HG03025 (cell line): ENCODE data around the gene CHIC1.
"Not testable (repeated sequence)": the region's sequence is repeated elsewhere in the genome, so short reads cannot be mapped to it uniquely, and the experiment has no call there.

Source experiments
- ATAC-seq: cut with Tn5 transposase; IDR thresholded peaks from one replicate; pipeline ENCODE4 v1.9.1; 2021; ENCODE audit warnings: mild to moderate bottlenecking, moderate library complexity; ENCODE audit not compliant: unreplicated experiment, low FRiP score

The CHIC1 gene

DNA sequence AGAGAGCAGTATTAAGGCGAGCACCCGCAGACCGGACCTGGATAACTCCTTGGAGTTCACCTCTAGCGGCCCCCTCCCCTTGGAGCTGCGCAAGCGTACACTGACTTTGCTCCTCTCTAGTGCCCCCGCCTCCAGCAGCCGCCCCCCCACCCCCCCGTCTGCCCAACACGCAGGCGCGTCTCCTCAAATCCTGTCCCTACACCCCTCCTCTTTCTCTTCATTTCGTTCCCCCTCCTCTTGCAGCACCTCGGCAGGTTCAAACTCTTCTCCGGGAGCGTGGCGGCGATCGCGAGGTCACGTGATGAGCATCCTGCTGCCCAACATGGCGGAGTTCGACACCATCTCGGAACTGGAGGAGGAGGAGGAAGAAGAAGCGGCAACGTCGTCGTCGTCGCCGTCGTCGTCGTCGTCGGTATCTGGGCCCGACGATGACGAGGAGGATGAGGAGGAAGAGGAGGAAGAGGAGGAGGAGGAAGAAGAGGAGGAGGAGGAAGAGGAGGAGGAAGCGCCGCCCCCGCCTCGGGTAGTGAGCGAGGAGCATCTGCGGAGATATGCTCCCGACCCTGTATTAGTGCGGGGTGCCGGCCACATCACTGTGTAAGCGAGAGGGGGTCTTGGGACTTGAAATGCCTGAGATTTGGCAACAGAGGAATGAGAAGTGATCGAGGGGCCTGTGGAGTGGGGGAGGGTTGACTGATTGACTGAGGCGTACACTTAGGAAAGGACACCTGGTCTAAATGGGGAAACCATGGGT is at the start of gene CHIC1:
Gene CHIC1 (plus strand): TSS at position 214 of the 754 bp plus-strand sequence. CDS start 88 bp downstream, at position 302.
- ATAC-seq, result peak; percentile 53

GRCh38 chrX:73522823-73523222 is 40.2 kb upstream of the CHIC1 start:
- ATAC-seq, result not testable (repeated sequence)

- no peak for ATAC-seq
Measured at GRCh38 chrX:73524906-73525305, 38.1 kb upstream of the CHIC1 start.

DNA sequence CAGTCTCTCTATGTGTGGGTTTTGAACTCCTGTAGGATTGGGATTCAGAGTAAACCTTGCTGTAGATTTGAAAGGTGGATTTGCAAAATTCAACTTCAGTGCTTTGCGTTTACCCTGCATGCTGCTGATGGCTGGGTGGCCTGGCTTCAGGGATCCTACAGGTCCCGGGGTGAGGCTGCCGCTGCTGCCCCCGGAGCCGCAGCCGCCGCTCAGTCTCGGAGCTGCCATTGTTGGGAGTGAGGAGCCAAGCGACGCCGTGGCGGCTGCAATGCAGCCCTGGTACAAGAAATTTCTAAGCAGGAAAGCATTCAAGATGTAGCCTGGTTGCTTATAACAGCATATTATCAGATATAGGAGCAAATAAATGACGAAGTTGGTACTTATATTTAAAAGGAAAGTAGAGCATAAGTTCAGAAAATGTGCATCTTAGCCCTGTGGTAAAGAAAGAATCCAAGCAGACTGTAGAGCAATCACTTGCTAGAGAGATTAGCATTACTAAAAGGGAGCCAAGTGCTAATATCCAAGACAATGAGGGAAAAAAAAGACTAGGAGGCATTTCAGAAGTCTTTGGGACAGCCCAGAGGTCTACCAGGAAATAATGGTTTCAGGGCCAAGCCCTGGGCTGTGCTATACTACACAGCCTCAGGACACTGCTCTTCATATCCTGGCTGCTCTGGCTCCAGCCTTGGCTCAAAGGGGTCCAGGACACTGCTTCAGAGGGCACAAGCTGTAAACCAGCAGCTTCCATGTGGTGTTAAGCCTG is 36.9 kb upstream of the CHIC1 start:
- no peak for ATAC-seq

GRCh38 chrX:73531655-73532054 is 31.3 kb upstream of the CHIC1 start:
- not testable (repeated sequence) for ATAC-seq

GRCh38 chrX:73556159-73556558 is 6.8 kb upstream of the CHIC1 start:
- no peak for ATAC-seq

- no peak for ATAC-seq
Measured at GRCh38 chrX:73561801-73562200, 1.2 kb upstream of the CHIC1 start.

DNA sequence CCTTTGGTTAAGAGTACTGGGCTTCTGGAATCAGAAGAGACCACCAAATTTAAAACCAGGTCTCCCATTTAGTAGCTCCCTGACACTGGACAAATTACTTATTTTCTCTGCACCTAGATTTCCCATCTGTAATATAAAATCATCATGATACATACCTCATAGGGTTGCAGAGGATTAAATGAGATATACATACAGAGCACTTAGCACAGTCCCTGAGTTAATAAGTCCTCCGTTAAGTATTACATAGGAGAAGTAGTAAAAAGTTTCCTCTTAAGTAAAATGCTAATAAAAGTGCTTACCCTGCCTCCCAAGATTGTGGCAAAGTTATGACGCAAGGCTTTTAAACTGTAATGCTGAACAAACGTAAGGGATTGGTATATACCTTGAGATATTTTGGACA is 539 bp upstream of the CHIC1 start:
- no peak for ATAC-seq

DNA sequence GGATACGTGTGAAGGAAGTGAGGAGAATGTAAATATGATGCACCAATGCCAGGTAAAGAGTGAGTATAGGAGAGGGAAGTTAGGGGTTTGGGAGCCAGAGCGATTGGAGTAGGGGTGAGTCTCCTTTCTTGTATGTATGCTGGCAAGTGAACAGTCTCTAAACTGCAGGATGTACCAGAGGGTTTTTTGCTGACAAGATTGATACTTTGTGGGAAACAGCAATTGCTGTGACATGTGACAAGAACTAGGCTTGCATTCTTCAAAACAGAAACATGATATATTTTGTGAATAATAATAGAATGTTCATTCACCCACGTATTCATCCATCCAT is 706 bp downstream of the CHIC1 start:
- peak; percentile 34 for ATAC-seq

DNA sequence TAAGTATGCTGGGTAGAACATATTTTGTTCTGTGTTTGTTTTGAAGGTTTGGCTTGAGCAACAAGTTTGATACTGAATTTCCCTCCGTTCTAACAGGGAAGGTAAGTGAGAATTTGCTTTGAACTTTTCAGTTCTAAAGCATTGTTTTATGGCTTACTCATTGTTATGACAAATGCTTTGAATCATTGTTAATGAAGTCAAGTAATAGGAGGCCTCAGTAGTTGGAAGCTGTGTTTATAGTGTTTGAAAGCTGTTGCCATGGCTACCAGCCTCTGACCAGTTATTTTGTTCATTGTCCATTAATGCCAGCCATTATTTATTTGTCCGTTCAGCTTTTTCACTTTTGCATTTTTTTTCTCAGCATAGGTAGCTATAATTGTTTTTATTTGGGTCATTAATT is 14.4 kb downstream of the CHIC1 start:
- no peak for ATAC-seq

DNA sequence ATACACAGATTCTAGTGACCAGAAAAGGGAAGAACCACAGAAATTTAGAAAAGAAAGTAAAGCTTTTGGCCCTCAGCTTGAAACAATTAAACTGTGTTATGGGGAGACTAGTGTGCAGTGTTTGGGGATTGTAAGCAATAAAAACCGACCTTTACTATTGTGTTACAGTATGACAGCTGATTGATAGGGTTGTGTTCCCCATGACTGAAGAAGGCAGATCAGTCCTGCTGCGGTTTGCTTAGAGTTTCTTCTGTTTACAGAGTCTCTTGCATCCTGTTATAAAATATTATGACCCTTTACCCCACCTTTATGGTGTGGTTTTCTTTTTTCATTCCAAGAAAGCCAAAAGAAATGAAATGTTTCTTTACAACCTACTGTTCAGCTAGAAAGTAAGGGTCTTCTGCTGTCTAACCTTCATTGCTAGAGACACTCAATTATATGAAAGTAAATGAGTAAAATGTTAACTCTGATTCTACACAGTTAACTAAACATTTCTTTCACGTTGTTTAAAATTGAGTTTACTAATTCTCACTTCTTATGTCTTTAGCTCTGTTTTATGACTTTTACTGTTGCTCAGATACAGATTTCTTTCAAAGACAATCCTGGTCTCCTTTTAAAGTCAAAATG is 18.1 kb downstream of the CHIC1 start:
- ATAC-seq, result no peak

DNA sequence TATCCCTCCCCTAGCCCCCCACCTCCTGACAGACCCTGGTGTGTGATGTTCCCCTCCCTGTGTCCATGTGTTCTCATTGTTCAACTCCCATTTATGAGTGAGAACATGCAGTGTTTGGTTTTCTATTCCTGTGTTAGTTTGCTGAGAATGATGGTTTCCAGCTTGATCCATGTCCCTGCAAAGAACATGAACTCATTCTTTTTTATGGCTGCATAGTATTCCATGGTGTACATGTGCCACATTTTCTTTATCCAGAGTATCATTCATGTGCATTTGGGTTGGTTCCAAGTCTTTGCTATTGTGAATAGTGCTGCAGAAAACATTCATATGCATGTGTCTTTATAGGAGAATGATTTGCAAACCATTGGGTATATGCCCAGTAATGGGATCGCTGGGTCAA is 34.8 kb downstream of the CHIC1 start:
- not testable (repeated sequence) for ATAC-seq

- ATAC-seq, result no peak
Measured at GRCh38 chrX:73615022-73615421, 52.0 kb downstream of the CHIC1 start.

GRCh38 chrX:73641669-73642068 is 78.7 kb downstream of the CHIC1 start:
- ATAC-seq, result not testable (repeated sequence)

- no peak for ATAC-seq
Measured at GRCh38 chrX:73647212-73647611, 84.2 kb downstream of the CHIC1 start.

DNA sequence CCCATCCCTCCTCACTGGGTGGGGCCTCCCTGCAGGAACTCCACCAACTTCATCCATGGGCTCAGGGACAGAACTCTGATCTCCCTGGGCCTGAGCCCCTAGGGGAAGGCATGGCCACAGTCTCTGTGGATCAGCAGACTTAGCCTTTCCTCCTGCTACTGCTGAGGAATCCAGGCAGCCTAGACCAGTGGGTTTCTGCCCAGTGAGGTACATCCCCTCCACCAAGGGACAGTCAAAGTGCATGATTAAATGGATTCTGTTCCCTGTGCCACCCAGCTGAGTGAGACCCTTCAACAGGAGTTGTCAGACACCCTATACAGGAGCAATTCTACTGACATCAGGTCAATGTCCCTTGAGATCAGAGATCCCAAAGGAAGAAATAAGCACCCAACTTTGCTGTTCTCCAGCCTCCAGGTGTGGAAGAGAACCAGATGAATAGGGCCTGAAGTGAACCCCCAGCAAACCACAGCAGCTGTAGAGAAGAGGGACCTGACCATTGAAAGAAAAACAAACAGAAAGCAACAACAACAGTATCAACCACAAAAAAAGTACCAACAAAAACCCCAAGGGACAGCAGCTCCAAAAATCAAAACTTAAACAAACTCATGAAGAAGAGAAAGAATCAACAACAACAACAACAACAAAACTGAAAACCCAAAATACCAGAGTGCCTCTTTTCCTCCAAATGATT is 84.8 kb downstream of the CHIC1 start:
- ATAC-seq, result no peak

DNA sequence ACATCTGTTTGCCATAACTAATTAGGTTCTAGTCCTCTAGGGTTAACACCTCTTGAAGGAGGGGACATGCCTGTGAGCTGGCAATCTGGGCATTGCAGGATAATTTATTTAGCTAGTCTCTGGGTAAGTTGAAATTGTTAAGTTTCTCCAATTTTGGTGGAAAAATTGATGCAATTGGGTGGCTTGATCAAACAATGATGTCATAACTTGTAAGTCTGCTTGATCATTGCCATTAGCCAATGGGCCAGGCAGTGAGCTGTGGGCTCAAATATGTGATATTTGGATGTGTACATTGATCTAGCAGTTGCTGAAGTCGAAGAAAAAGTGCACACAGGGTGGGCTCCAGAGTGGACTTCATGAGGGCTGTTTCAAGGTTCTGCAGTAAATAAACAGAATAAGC is 98.3 kb downstream of the CHIC1 start:
- not testable (repeated sequence) for ATAC-seq

- ATAC-seq, result no peak
Measured at GRCh38 chrX:73668779-73669178, 105.8 kb downstream of the CHIC1 start.

DNA sequence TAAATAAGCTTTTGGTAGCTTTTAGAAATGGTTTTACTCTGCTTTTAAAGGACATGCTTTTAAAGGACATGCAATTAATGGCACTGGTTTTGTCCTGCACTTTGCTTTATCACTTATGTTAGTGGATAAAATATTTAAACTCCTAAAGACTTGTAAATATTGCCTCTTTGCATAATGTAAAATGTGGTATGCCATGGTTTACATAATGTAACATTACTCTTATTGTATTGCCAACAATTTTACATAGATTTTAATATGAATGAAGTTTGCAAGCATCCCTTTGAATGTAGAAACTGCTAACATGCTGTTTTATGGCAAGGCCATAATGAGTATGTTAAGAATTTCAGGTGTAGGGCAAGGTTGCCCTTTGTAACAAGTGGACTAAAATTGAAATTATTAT is 118.4 kb downstream of the CHIC1 start:
- no peak for ATAC-seq

GRCh38 chrX:73683236-73683859 is 120.4 kb downstream of the CHIC1 start:
- ATAC-seq, result no peak
